K562 (cell line): ENCODE measurements around the gene ANKRD16. TPM values are rescaled to one million over a fixed set of nuclear protein-coding genes. Genes with fewer than 3 reads are reported as not detected.

Experiments
- CGGBP1 ChIP-seq: fragments of 250-450 bp; sonication (Bioruptor Pico); IDR thresholded peaks from 2 replicates; pipeline ENCODE4 v1.9.0; 2021; ENCODE audit warnings: mild to moderate bottlenecking
- CHD2 ChIP-seq: IDR thresholded peaks from 2 replicates; pipeline ENCODE4 v1.6.1; 2011; ENCODE audit warnings: low read depth, low read length
- CTBP1 ChIP-seq: fragments of 450-650 bp; IDR thresholded peaks from 2 replicates; pipeline ENCODE4 v1.6.1; 2016; ENCODE audit warnings: borderline replicate concordance
- ETS1 ChIP-seq: conservative IDR thresholded peaks from 2 replicates; pipeline ENCODE4 v1.6.1; 2011; ENCODE audit warnings: low read depth, mild to moderate bottlenecking, low read length; ENCODE audit not compliant: control insufficient read depth
- GABPA ChIP-seq: fragments of 200-800 bp; sonication (Bioruptor generic); conservative IDR thresholded peaks from 2 replicates; pipeline ENCODE4 v1.6.1; 2016; ENCODE audit warnings: low read depth, missing genetic modification characterization, missing compliant biosample characterization
- GABPB1 ChIP-seq: sonication (generic); formaldehyde crosslinking; IDR thresholded peaks from 2 replicates; pipeline ENCODE4 v1.8.0; 2022; ENCODE audit warnings: mild to moderate bottlenecking, missing genetic modification reagents
- HMGN3 ChIP-seq: IDR thresholded peaks from 2 replicates; pipeline ENCODE4 v1.6.1; 2011; ENCODE audit warnings: borderline replicate concordance, low read depth, mild to moderate bottlenecking, mixed read lengths, low read length; ENCODE audit not compliant: insufficient read length; ENCODE audit errors: extremely low read depth
- MBD2 ChIP-seq: sonication (generic); IDR thresholded peaks from 2 replicates; pipeline ENCODE4 v1.6.1; 2016; ENCODE audit warnings: low read depth, borderline replicate concordance
- MTA3 ChIP-seq: fragments of 450-650 bp; formaldehyde crosslinking; IDR thresholded peaks from 2 replicates; pipeline ENCODE4 v1.6.1; 2017; ENCODE audit warnings: mild to moderate bottlenecking, borderline replicate concordance
- PHF8 ChIP-seq: fragments of 200-600 bp; sonication (generic); IDR thresholded peaks from 2 replicates; pipeline ENCODE4 v1.6.1; 2012; ENCODE audit warnings: mixed run types, mild to moderate bottlenecking, inconsistent platforms, low read length, moderate library complexity, borderline replicate concordance
- POLR2G ChIP-seq: fragments of 200-400 bp; formaldehyde crosslinking; IDR thresholded peaks from 2 replicates; pipeline ENCODE4 v1.6.1; 2017; ENCODE audit warnings: low read depth, mild to moderate bottlenecking, antibody characterized with exemption, low read length, moderate library complexity
- SMARCA5 ChIP-seq: fragments of 450-650 bp; IDR thresholded peaks from 2 replicates; pipeline ENCODE4 v1.6.1; 2016
- USF1 ChIP-seq: sonication (generic); formaldehyde crosslinking; IDR thresholded peaks from 2 replicates; pipeline ENCODE4 v1.9.0; 2022; ENCODE audit warnings: mild to moderate bottlenecking, missing genetic modification reagents
- ZBTB40 ChIP-seq, 2 experiments: fragments of 450-650 bp in 1 of 2; sonication (generic) in 1 of 2; formaldehyde crosslinking in 1 of 2; IDR thresholded peaks; 2 replicates each; pipeline versions ENCODE4 v1.7.1 to v1.9.0; 2016 to 2022; ENCODE audit warnings: inconsistent platforms in 1 of 2, mild to moderate bottlenecking in 1 of 2, missing genetic modification reagents in 1 of 2
- polyA plus RNA-seq, 8 experiments: library from polyadenylated mRNA; depleted of rRNA in 4 of 8; stranded (reverse) in 5 of 8; unstranded in 3 of 8; fragments of >200 nt; fragmentation: Nextera tagmentation in 2 of 8; fragmentation: Illumina TruSeq in 1 of 8; extraction: Ambion mirVana in 2 of 8; extraction: Trizol in 1 of 8; gene quantifications; 2 replicates each; pipeline versions ENCODE4 v1.2.1 to v1.2.3, GENCODE V29; 2011 to 2014; ENCODE audit warnings: inconsistent platforms in 1 of 8, missing spikeins in 1 of 8
- total RNA-seq, 7 experiments: library from RNA; depleted of rRNA in 6 of 7; stranded (reverse); fragments of >200 nt in 6 of 7; fragmentation: Illumina TruSeq in 2 of 7; extraction: Trizol in 2 of 7; gene quantifications; 2 replicates each; pipeline versions ENCODE4 v1.2.1 to v1.2.3, GENCODE V29; 2011 to 2021; ENCODE audit warnings: low replicate concordance in 1 of 7

Gene ANKRD16
- total and polyA plus RNA-seq, 9 of the 15 experiments (the other 6 are each of a cell fraction or from before 2014, with no cell fraction given): 1.5 to 16.0 (median 9.5) TPM

GRCh38 chr10:5889624-5890451 lies at the start of gene ANKRD16, which contains the start of gene FBH1 (continued):
- TF ChIP-seq GABPB1 (CRISPR knock-in tag): peak; percentile 93
- peak; percentile 39; the same call in 1 of the 2 replicates for TF ChIP-seq USF1
- TF ChIP-seq SMARCA5: no peak
- TF ChIP-seq MBD2: peak; percentile 99
- peak; percentile 94 for TF ChIP-seq CTBP1
- TF ChIP-seq PHF8: peak; percentile 90; the same call in 1 of the 2 replicates
- peak; percentile 98 for TF ChIP-seq GABPA (tag)
- TF ChIP-seq MTA3: peak; percentile 84; the same call in 1 of the 2 replicates
- peak; percentile 97 for TF ChIP-seq ZBTB40 (IDR thresholded peaks at IDR 0.05)
- no peak for TF ChIP-seq ZBTB40 (CRISPR knock-in tag; IDR thresholded peaks at IDR 0.05)
- peak; percentile 94 for TF ChIP-seq CHD2
- TF ChIP-seq CGGBP1 (CRISPR knock-in tag): no peak
- peak; percentile 51 for TF ChIP-seq HMGN3
- peak; percentile 29; the same call in 1 of the 2 replicates for TF ChIP-seq ETS1
- peak; percentile 96 for TF ChIP-seq POLR2G
